Astrocyte (in vitro differentiated cells and primary cell): ENCODE measurements around the gene ENTR1. TPM values are rescaled to one million over a fixed set of nuclear protein-coding genes. Genes with fewer than 3 reads are reported as not detected.
A peak's percentile ranks its signal among the peaks of the same experiment; 100 is the strongest.
"Not testable (repeated sequence)": the region's sequence is repeated elsewhere in the genome, so short reads cannot be mapped to it uniquely, and the experiment has no call there.

ENCODE experiments used
- DNase-seq: peaks from one replicate; pipeline ENCODE4 v3.0.0-alpha.2; 2010; ENCODE audit warnings: low read depth
- FAIRE-seq: peaks from 2 replicates; lab custom pipeline; 2011; peaks lifted over from hg19 to GRCh38; lab: Jason Lieb, UNC
- H2AFZ ChIP-seq: 2 replicates; pipeline ENCODE4 v1.6.0; 2012; ENCODE audit warnings: low read depth, low read length, inconsistent platforms
- H3K27ac ChIP-seq: 2 replicates; pipeline ENCODE4 v1.5.1; 2011; ENCODE audit warnings: low read depth, low read length, inconsistent platforms
- H3K27me3 ChIP-seq: 2 replicates; pipeline ENCODE4 v1.6.0; 2011; ENCODE audit warnings: low read length, inconsistent platforms; ENCODE audit not compliant: insufficient read depth
- H3K36me3 ChIP-seq: 2 replicates; pipeline ENCODE4 v1.5.1; 2011; ENCODE audit warnings: low read length, inconsistent platforms; ENCODE audit not compliant: insufficient read depth
- H3K4me1 ChIP-seq: 2 replicates; pipeline ENCODE4 v1.5.1; 2011; ENCODE audit warnings: low read length, inconsistent platforms; ENCODE audit not compliant: insufficient read depth
- H3K4me2 ChIP-seq: 2 replicates; pipeline ENCODE4 v1.6.0; 2012; ENCODE audit warnings: low read length, inconsistent platforms
- H3K4me3 ChIP-seq: 2 replicates; pipeline ENCODE4 v1.5.1; 2011; ENCODE audit warnings: low read depth, mild to moderate bottlenecking, low read length, inconsistent platforms; ENCODE audit not compliant: insufficient read depth
- H3K79me2 ChIP-seq: 2 replicates; pipeline ENCODE4 v1.6.0; 2012; ENCODE audit warnings: mild to moderate bottlenecking, low read length, inconsistent platforms; ENCODE audit not compliant: insufficient read depth
- H3K9ac ChIP-seq: 2 replicates; pipeline ENCODE4 v1.6.0; 2012; ENCODE audit warnings: mild to moderate bottlenecking, low read length, inconsistent platforms
- H3K9me3 ChIP-seq: 2 replicates; pipeline ENCODE4 v1.5.1; 2012; ENCODE audit warnings: low read depth, mild to moderate bottlenecking, low read length, inconsistent platforms; ENCODE audit not compliant: insufficient read depth
- H4K20me1 ChIP-seq: 2 replicates; pipeline ENCODE4 v1.6.0; 2012; ENCODE audit warnings: low read length, inconsistent platforms; ENCODE audit not compliant: insufficient read depth
- H3K27ac Mint-ChIP-seq: one replicate; pipeline ENCODE4 v1.8.0; 2021; ENCODE audit warnings: mild to moderate bottlenecking, mixed read lengths; ENCODE audit not compliant: unreplicated experiment
- H3K27me3 Mint-ChIP-seq: one replicate; pipeline ENCODE4 v1.8.0; 2021; ENCODE audit warnings: low read depth, mixed read lengths; ENCODE audit not compliant: unreplicated experiment
- H3K36me3 Mint-ChIP-seq: one replicate; pipeline ENCODE4 v1.8.0; 2021; ENCODE audit warnings: low read depth, mixed read lengths; ENCODE audit not compliant: unreplicated experiment
- H3K4me1 Mint-ChIP-seq: one replicate; pipeline ENCODE4 v1.8.0; 2021; ENCODE audit warnings: low read depth, mixed read lengths; ENCODE audit not compliant: unreplicated experiment
- H3K4me3 Mint-ChIP-seq: one replicate; pipeline ENCODE4 v1.8.0; 2021; ENCODE audit warnings: mild to moderate bottlenecking, moderate library complexity, mixed read lengths; ENCODE audit not compliant: unreplicated experiment
- H3K9me3 Mint-ChIP-seq: one replicate; pipeline ENCODE4 v1.8.0; 2021; ENCODE audit warnings: mild to moderate bottlenecking, mixed read lengths; ENCODE audit not compliant: unreplicated experiment
- EZH2 ChIP-seq: IDR thresholded peaks from 2 replicates; pipeline ENCODE4 v1.6.1; 2012; ENCODE audit warnings: mild to moderate bottlenecking, low read length, inconsistent platforms; ENCODE audit not compliant: insufficient read depth
- total RNA-seq: library from RNA; stranded (reverse); gene quantifications from 2 replicates; pipeline ENCODE4 v1.2.1, GENCODE V29; 2021
- TF ChIP-seq, protein P1 (sequence below): IDR thresholded peaks from 2 replicates; pipeline ENCODE4 v1.5.1; 2011; ENCODE audit warnings: low read depth, mild to moderate bottlenecking, inconsistent platforms, low read length, moderate library complexity; ENCODE audit not compliant: insufficient read depth

ENTR1 gene
- total RNA-seq, 1 donor from 2014 or later, result 71.7 TPM

DNA sequence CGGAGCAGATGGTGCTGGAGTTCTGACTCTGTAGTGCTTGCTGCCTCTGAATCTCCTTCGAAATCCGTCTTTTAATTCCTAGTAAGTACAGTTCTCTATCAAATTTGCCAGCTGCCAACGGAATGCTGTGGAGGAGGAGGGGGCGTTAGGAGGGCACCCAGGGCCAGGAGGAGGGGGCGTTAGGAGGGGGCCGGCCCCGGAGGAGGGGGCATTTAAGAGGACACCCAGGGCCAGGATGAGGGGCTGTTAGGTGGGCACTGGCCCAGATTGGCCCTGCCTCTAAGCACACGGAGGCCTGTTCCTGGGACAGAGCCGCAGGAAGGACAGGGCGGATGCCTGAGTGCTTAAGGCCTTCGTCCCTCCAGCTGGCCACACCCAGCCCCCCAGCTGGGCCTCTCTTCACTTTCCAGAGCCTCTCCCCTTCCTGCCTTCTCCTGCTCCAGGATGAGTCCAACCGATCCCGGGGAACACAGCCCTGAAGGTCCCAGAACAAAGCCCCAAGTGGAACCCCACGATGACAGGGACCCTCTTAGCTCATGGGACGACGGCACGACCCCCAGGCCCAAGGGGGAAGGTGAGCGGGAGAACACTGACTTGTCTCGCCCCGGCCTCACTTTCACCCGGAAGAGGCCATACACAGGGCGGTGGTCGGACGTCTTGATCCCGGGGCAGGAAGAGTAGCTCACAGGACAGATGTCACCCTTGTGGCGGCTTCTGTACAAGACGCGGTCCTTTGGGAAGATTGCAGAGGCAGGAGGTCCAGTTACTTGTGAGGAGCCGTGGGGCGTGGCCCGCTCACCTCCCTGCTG lies 19.5 kb upstream of the ENTR1 start:
- Histone ChIP-seq H2AFZ (no peak overlapping the region), H4K20me1 (peaks cover 21% of the 10 kb centered on the region), H3K4me2 (no peak overlapping the region), H3K36me3 (peaks cover 10% of the 10 kb centered on the region), H3K79me2 (peaks cover 17% of the 10 kb centered on the region), H3K27me3 (no peaks in the 10 kb centered on the region), H3K9me3 (no peaks in the 10 kb centered on the region), H3K9ac (no peak overlapping the region), H3K4me1 (no peaks in the 10 kb centered on the region), H3K27ac (no peak overlapping the region), H3K4me3 (no peak overlapping the region)
- no peak overlapping the region for H3K4me3 Mint-ChIP-seq
- no peaks in the 10 kb centered on the region for H3K9me3 Mint-ChIP-seq
- peaks cover 1% of the 10 kb centered on the region for H3K36me3 Mint-ChIP-seq
- no peaks in the 10 kb centered on the region for H3K4me1 Mint-ChIP-seq
- no peaks in the 10 kb centered on the region for H3K27me3 Mint-ChIP-seq
- FAIRE-seq, result no peak
- no peak overlapping the region for H3K27ac Mint-ChIP-seq
- TF ChIP-seq, protein P1, sequence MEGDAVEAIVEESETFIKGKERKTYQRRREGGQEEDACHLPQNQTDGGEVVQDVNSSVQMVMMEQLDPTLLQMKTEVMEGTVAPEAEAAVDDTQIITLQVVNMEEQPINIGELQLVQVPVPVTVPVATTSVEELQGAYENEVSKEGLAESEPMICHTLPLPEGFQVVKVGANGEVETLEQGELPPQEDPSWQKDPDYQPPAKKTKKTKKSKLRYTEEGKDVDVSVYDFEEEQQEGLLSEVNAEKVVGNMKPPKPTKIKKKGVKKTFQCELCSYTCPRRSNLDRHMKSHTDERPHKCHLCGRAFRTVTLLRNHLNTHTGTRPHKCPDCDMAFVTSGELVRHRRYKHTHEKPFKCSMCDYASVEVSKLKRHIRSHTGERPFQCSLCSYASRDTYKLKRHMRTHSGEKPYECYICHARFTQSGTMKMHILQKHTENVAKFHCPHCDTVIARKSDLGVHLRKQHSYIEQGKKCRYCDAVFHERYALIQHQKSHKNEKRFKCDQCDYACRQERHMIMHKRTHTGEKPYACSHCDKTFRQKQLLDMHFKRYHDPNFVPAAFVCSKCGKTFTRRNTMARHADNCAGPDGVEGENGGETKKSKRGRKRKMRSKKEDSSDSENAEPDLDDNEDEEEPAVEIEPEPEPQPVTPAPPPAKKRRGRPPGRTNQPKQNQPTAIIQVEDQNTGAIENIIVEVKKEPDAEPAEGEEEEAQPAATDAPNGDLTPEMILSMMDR, result no peak
- TF ChIP-seq EZH2, result no peak
- no peak for DNase-seq

DNA sequence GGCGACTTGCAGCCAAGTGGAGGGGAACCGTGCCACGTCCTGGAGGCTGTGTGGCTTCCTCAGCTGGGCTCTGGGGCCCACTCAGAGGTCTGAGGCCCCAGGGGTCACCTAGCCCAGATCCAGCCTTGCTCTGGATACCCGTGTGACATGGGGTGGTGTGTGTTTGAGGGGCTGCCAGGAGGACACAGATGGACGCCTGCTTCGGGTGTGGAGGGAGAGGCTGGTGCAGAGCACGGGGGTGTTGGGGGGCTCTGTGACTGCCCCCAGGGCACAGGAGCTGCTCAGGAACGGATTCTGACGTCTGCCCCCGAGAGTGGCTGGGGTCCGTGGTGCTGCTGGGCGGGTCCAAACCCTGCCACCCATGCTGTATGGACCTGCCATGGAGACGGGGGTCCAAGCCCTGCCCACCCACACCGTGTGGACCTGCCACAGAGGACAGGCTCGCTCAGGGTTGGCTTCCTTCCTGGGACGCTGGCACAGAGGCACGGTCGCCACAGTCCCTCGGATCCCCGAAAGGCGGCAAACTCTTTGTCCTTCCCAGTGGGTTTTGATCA lies 18.7 kb upstream of the ENTR1 start:
- H4K20me1 ChIP-seq, result peaks cover 21% of the 10 kb centered on the region
- no peaks in the 10 kb centered on the region for H3K4me1 ChIP-seq
- no peaks in the 10 kb centered on the region for H3K9me3 Mint-ChIP-seq
- H3K27me3 Mint-ChIP-seq, result no peaks in the 10 kb centered on the region
- no peak overlapping the region for H3K4me3 ChIP-seq
- no peak for DNase-seq
- H3K4me3 Mint-ChIP-seq, result no peak overlapping the region
- H3K27me3 ChIP-seq, result no peaks in the 10 kb centered on the region
- H3K9me3 ChIP-seq, result no peaks in the 10 kb centered on the region
- no peak overlapping the region for H3K9ac ChIP-seq
- no peak overlapping the region for H3K27ac Mint-ChIP-seq
- H2AFZ ChIP-seq, result no peak overlapping the region
- no peaks in the 10 kb centered on the region for H3K4me1 Mint-ChIP-seq
- H3K27ac ChIP-seq, result no peak overlapping the region
- H3K79me2 ChIP-seq, result peaks cover 9% of the 10 kb centered on the region
- H3K36me3 Mint-ChIP-seq, result peaks cover 1% of the 10 kb centered on the region
- TF ChIP-seq, protein P1, result no peak
- TF ChIP-seq EZH2, result no peak
- no peak overlapping the region for H3K4me2 ChIP-seq
- H3K36me3 ChIP-seq, result peaks cover 10% of the 10 kb centered on the region
- FAIRE-seq, result no peak

DNA sequence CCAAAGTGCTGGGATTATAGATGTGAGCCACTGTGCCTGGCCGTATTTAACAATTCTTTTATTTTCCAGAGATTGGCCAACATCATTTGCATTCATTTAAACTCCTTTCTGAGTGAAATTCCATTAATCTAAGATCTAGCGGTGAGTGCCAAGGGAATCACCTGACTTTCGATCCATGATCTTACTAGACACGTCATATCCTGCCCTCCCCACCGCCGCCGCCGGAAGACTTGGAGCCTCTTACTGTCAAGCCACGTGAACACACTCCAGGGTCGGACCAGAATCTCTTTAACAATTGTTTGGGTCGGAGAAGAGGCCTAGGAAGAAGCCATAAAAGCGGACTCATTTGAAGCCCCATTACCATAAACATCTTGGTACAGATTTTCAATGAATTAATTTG lies 16.4 kb upstream of the ENTR1 start:
- Histone ChIP-seq H2AFZ (no peak overlapping the region), H3K79me2 (peaks cover 4% of the 10 kb centered on the region), H3K4me2 (no peak overlapping the region), H3K27ac (no peak overlapping the region), H4K20me1 (peaks cover 21% of the 10 kb centered on the region), H3K9ac (no peak overlapping the region), H3K4me3 (no peak overlapping the region), H3K36me3 (peaks cover 15% of the 10 kb centered on the region), H3K4me1 (no peaks in the 10 kb centered on the region), H3K9me3 (no peaks in the 10 kb centered on the region), H3K27me3 (no peaks in the 10 kb centered on the region)
- no peak overlapping the region for H3K4me3 Mint-ChIP-seq
- no peaks in the 10 kb centered on the region for H3K4me1 Mint-ChIP-seq
- DNase-seq (peak; percentile 30), FAIRE-seq (no peak)
- no peak overlapping the region for H3K27ac Mint-ChIP-seq
- TF ChIP-seq EZH2, result no peak
- TF ChIP-seq, protein P1, result no peak
- no peaks in the 10 kb centered on the region for H3K9me3 Mint-ChIP-seq
- peaks cover 1% of the 10 kb centered on the region for H3K36me3 Mint-ChIP-seq
- no peaks in the 10 kb centered on the region for H3K27me3 Mint-ChIP-seq

DNA sequence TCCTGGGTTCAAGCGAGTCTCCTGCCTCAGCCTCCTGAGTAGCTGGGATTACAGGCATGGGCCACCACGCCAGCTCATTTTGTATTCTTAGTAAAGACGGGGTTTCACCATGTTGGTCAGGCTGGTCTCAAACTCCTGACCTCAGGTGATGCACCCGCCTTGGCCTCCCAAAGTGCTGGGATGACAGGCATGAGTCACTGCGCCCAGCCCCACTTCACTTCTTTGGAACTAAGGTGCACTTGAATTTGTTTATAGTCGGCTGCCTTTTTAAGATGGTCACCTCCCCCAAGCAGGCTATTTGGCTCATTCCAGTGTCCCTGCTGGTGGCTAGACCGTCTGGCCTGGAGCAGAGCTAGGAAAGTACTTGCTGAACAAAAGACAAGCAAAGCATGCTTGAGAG lies 15.0 kb upstream of the ENTR1 start:
- DNase-seq, H3K4me1 ChIP-seq, H3K36me3 Mint-ChIP-seq, H3K4me3 Mint-ChIP-seq, H2AFZ ChIP-seq, H3K79me2 ChIP-seq, H3K4me2 ChIP-seq, H3K27me3 ChIP-seq, H3K9me3 ChIP-seq, H3K4me1 Mint-ChIP-seq, H3K9me3 Mint-ChIP-seq, H3K27me3 Mint-ChIP-seq, H3K4me3 ChIP-seq, H3K9ac ChIP-seq, H3K27ac ChIP-seq, H3K27ac Mint-ChIP-seq, FAIRE-seq: not testable (repeated sequence)
- Histone ChIP-seq H4K20me1 (peaks cover 23% of the 10 kb centered on the region), H3K36me3 (peaks cover 23% of the 10 kb centered on the region)
